Muscle of back (tissue), 11 donors: Measurements from ENCODE around the gene IRF6. TPM values are rescaled to one million over a fixed set of nuclear protein-coding genes. Genes with fewer than 3 reads are reported as not detected.

Source experiments
- DNase-seq, 3 donors: peaks; one replicate each; pipeline versions ENCODE4 v3.0.0 to v3.0.0-alpha.2; 2013
- polyA plus RNA-seq, 10 donors: library from polyadenylated mRNA; unstranded; fragments of 120-200 nt; gene quantifications; one replicate each; pipeline ENCODE4 v1.2.1, GENCODE V29; 2013; ENCODE audit not compliant: insufficient read length in 10 of 10

IRF6 gene
- polyA plus RNA-seq, 10 donors, result 0.43 to 11.3 (median 0.73) TPM

DNA sequence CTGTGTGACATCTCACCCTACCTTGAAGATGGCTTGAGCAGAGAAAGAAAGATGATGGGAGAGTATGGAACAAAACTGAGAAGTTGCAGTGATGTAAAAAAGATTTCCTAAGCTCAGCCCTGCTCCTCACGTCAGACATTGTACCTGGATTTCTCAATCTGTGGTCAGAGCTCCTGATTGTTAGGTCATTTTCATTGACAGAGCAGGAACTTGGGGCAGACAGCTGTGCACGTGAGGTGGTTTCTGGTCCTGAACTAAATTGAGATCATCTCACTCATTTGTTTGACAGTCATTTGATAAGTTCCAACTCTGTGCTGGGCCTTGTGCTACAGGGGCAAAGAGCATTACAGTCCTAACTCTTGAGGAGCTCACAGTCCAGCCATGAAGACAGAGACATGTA, 39.9 kb downstream of the IRF6 start:
- DNase-seq, result no peak

DNA sequence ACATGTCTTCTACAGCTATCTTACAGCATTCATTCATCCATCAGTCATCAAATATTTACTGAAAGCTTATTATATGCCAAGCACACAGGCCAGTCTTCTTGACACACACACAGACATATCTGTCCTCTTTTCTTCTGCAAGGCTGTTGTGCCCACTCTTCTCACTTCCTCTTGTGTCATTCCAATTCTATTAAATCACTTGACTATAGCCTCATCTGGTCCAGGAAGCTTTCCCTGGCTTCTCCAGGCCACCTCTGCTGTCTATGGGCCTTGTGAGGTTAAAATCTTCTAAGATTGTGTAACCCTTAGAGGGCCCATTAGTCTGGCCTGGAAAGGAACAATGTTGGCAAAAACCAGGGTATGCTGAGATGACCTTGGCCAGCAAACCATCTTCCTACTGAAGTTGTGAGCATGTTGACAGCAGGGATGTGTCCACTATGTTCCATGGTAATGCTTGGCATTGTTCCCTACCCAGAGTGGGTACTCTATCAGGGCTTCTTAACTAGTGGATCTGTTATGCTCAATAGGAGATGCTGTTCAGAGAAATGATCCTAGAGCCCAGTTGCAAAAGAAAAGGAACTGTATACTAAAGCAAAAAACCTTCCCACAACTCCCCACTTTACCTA, 44.8 kb downstream of the IRF6 start:
- DNase-seq, result no peak

DNA sequence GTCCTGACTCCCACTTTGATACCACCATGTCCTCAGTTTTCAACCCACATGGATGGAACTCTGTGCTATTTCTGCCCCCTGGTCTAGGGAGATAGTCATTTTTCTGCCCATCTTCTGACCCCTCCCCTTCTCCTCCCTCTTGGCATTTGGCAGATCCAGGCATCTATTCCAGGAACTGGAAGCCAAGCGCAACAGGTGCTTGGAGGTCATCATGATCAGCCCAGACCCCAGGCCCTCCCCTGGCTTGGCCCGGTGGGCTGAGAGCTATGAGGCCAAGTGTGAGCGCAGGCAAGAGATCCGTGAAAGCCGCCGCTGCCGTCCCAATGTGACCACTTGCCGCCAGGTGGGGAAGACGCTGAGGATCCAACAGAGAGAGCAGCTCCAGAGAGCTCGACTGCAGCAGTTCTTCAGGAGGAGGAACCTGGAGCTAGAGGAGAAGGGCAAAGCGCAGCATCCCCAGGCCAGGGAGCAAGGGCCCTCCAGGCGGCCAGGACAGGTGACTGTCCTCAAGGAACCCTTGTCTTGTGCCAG, 46.0 kb downstream of the IRF6 start:
- DNase-seq, result peak in 1 of 3 donors; percentile 18

DNA sequence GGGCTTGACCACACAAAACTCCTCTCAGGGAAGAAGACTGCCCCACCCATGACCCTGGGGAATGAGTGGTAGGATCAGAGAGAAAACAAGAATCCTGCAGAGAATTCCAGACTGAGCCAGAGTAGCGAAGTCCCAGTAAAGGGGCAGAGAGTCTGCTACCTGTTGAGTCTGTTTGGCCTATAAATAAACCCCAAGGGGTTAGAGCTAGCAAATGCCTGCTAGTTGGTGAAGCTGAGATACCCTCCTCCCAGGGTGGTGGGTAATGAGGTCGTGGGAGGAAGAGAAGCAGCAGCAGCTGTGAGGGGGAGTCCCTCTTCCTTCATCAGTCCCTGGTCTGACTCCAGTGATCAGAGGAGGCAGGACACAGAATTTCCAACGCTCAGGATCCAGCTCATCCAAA, 47.5 kb downstream of the IRF6 start:
- DNase-seq, result no peak

DNA sequence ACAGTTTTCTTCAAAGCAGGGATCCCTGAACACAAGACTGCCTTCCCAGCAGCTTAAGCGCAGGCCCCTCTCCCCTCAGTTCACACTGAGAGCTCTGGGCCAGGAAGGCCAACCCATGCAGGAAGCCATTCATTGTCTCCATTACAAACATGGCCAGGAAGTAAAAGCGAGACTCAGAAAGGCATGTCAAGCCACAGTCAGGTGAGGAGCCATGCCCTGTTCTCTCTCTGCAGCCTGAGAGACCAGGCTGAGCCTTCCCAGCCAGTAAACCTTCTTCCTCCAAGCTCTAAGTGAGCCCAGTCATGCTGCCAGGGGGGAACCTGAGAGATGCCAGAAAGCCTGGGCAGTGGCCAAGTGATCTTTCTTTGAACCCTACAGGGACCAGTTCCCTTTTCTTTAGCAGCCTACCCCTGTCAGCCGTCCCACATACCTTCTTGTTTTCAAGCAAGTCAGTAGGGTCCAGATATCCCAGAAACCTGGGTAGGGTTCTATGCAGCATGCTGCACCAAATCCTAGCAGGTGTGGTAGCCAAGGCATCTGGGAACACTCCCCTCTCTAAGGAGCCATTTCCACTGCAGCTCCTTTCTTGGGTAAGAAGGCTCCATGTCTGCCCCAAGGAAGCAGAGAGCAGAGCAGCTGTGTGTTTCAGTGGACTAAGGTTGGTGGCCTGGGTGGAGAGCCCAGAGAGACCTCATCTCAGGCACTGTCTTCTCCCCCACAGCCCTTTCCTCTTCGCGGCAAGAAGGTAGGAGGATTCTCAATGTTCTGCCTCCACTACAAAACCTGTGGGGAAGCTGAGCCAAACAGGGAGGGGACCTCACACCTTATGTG, 49.1 kb downstream of the IRF6 start:
- DNase-seq, result no peak

DNA sequence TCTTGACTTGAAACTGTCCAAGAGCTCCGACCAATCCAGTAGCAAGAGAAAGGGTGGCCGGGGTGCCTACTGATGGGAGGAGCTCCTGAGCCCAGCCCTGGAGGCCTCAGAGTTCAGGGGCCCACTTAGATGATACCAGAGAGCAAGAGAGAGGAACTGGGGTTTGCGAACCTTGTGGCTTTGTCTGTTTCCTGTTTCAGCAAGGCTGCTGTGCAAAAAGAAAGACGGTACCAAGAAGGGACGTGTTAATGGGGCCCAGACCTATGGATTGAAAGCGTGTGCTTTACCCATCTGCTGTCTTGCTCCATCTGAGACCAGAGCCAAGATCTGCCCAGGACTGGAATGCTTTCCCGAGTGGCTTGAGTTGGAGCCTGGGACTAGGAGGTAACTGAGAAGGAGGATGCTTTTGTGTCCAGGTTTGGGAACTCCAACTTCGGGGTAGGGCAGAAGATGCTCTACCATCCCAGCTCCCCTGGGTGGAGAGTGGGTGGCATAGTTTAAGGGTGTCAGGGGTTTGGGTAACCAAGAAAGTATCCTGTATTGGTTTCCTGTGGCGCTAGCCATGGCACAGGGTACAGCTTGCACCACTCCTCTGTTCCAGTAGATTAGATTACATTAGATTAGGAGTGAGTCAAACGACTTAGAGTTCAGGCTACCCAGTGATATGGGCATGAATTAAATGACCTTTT, 49.9 kb downstream of the IRF6 start, which contains the start of gene TRAF3IP3:
TSS of gene TRAF3IP3 (plus strand) at position 128 of the 689 bp plus-strand sequence. CDS start 3,987 bp downstream, outside the sequence.
- peak in 1 of 3 donors; percentile 32 for DNase-seq

DNA sequence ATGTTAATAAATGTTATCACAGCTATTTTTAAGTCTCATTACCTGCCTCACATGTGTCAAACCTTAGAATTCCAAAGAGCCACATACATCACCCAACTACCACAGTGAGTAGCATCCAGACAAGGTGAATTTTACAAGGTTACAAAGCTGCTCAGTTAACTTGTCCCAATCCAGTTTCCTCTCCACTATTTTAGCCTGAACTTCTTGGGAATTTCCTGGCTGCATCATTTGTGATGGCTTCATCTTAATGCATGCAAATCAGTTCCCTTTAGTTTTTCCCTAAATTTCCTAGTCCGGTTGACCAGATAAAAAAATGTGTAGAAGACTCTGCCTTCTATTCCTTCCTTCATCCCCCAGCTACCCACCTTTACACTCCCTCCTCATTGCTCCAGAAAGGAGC, 50.7 kb downstream of the IRF6 start:
- DNase-seq, result no peak

DNA sequence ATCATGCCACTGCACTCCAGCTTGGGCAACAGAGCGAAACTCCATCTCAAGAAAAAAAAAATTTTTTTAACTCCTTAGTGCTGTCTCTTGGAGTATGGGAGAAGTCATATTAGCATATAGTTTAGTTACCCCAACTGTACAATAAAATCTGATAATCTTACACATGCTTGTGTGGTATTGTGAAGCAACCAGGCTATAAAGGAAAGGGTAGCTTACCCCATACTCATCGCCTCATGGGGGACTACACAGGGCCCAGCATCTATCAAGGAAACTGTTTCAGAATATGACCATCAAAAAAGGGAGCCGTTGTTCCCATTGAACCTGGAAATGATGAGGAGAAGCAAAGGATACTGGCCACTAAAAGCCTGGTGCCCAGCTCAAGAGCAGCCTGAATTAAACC, 53.1 kb downstream of the IRF6 start:
- DNase-seq, result no peak

DNA sequence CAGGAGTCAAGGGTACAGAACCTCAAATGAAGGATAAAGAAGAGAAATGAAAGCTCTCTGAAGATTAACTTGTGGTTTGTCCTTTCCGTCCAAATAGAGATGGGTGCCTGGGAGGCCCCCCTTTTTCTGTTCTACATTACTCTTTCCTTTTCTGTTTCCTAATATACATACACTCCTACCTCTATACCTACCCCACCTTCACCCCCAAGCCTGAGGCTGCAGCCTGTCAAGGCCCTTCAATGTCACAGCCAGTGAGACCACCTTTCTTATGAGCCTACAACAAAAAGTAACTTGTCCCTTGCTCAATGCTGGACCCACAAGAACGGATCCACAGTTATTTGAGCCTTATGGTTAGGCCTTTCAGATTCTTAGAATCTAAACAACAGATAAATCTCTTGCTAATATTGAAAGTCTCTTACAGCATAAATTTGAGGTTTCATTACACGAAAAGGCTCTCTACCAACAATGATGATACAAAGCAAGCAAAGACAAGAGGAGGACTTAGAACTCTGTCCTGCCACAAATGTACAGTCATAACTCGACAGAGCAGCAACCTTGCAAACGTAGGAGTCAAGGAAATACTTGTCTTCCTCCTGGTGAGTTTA, 54.2 kb downstream of the IRF6 start:
- DNase-seq, result no peak

DNA sequence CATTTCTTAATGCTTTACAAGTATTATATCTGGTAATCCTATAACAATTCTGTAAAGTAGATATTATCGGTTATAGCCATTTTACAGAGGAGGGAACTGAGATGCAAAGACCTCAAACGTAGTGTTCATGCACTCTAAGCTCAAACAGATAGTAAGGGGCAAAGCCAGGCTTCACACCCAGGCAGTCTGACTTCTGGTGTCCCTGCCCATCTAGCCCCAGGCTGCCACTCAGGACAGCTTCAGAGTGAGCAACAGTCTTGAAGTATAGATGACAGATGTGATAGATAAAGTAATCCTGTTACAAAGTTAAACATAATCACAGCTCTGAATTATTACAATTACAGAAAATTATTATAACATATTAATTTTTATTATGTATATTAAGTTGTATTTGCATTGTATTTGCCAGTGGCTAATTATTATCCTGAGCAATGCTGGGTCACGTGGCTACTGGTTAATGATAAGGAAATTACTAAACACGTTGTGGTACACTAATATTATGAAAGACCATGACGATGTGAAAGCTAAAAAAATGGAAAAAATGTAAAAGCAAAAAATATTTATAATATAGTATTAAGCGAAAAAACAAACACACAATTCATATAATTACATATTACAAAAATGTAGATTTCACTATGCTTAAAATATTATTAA, 56.1 kb downstream of the IRF6 start:
- no peak for DNase-seq

DNA sequence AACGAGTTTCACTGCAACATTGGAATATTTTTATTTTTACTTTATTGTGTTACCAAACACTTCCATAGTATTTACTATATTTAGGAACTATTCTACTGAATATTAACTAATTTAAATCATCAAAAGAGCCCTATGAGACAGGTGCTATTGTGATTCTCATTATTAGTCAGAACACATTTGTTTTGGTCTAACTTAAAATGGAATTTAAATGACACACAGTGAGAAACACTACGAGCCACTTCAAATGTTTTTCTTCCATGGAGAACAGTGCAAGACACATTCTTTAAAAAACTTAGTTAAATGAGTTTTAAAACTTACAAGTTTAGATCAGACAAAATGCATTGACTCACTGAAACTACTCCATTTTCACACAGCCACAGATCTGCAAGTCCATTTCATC, 56.7 kb downstream of the IRF6 start:
- DNase-seq, result no peak

DNA sequence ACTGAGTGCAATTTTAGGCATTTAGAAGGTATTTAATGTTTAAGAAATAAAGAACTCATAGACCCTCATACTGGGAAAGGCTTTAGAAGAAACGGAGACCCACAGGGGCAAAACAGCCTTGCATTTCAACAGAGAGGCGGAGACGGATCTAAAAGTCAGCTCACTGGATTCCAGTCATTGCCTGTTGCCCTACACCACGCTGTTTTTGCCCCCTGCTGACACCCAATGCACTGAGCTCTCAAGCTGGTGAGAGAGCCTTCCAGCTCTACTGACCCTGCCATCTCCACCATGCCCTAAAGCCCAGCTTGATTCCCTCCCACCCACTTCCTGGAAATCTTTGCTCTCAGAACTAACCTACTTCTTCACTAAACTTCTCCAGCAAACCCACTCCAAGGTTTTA, 57.3 kb downstream of the IRF6 start:
- no peak for DNase-seq

DNA sequence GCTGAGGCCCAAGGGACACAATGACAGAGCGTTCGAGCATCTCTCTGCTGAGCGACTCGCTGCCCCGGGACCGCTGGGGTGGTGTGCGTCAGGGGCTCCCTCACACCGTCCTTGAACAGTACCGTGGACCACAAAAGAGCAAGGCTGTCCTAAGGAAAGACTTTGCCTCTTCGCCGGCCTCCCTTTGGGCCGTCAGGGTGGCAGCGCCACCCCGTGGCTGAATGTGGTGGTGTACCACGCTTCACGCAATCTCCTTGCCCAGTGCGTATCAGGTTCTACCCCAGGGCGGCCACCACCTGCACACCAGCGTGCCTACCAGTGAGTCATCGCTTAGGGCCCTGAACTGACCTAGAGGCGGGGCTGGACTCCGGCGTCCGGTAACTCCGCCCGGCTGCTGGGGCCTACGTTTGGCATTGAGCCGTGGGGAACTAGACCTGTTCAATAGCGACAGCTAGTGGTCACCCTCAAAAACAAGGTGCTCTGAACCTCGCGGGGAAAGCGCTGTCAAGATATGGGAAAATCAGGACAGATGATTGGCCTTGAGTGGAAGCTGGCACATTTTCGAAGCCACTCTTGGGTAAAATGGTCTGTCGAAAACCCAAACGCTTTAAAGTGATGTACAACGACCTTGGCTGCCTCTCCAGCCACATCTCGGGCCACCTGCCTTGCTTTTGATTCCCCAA, 58.2 kb downstream of the IRF6 start:
- peak; percentile 75 to 89 (median 84) for DNase-seq

DNA sequence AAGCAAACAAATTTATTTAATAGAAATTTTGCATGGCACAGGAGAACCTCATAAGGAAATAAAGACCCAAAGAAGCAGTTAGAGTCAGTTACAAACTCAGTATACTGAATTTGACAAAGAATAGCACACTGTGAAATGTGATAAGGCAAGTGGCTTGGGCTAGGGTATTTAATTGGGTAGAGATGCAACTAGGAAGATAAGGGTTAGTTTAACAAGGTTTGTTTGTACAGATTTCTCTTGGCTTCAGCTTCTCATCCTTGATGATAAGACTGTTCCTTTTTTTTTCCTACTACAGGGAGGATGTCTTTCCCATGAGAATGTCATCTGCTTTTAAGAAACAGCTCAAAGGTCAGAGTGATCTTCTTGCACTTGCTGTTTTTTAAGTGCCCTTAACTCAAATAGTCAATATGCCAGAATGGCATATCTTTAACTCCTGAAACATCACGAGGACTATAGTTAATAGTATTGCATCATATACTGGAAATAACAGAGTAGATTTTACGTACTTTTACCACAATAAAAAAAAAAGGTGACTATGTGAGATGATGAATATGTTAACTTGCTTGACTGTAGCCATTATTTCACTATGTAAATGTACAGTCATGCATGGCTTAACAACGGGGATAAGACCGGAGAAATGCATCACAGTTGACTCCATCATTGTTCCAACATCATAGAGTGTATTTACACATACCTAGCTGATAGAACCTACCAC, 59.3 kb downstream of the IRF6 start:
- DNase-seq, result no peak

DNA sequence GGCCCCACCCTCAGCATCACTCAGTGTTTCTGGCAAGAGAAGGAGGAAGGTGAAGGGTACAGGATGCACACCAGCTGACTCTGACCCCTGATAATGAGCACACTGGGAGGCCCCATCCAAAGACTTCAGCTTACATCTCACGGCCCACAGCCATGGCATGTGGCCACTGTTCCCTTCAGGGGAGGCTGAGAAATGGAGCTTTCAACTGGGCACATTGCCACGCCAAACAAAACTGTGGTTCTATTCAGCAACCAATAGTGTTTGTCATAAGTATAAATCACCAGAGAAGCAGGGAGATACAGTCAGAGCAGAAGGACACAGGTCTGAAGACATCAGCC, 62.8 kb downstream of the IRF6 start:
- peak in 1 of 3 donors; percentile 38 for DNase-seq

DNA sequence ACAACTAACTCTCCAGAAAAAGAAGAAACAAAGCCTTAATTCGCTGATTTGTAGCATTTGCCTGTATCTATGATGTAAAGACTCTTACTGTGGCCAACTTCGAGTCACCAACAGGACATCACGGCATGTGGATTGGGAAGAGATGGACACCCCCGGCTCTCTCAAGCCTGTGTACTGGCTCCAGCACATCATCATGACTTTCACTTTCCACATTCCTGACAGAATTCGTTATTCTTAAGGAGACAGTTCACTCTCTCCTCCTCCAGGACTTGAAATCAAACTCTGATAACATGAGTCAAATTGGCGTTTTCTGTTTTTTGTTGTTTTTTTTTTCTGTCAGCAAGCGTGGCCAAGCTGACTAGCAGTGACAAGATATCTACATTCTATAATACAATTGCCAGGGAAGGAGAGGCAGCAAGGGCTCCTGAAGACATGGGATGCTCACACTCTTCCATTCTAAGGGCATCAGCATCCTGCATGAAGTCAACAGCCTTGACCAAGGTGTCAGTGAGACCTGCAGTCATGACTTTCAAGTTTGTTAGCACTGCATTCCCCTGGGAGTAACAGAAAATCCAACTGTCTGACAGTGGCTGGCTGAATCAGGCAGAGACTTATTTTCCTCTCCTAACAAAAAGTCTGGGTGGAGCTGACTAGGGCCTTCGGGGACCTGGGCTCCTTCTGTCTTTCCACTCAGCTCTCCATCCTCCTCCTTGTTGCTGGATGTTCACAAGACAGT, 63.4 kb downstream of the IRF6 start:
- peak; percentile 27 to 42 (median 34) for DNase-seq

DNA sequence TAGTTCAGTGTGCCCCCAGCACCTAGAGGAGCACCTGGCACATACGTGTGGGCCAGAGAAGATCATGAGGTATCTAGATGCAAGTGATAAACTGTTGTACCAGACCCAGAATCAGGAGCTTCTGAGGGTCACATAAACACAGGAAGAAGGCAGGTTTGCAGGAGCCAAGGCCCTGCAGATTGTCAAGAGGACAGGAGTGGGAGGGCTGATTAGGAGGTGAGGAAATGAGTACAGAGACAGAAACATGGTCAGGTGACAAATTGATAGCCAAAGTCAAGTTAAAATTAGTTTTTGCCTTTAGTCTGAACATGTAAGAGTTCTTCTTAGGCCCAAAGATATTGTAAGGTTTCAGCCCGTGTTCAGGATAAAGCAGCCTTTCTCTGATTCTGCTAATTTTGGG, 64.1 kb downstream of the IRF6 start:
- DNase-seq, result no peak

DNA sequence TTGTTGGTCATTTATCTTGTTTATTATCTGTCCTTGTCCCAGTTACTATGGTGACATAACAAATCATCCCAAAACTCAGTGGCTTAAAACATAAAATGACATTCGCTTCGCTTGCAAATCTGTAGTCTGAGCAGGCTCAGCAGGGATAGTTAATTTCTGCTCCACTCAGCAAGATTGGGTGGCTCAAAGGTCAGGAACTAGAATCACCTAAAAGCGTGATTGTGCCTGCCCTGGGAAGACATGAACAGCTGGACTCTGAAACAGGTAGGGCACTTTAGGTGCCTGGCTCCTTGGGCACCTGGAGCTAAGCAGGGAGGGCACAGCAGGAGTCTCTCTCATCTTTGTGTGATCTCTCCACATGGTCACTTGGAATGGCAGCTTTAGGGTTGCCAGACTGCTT, 64.7 kb downstream of the IRF6 start:
- no peak for DNase-seq

DNA sequence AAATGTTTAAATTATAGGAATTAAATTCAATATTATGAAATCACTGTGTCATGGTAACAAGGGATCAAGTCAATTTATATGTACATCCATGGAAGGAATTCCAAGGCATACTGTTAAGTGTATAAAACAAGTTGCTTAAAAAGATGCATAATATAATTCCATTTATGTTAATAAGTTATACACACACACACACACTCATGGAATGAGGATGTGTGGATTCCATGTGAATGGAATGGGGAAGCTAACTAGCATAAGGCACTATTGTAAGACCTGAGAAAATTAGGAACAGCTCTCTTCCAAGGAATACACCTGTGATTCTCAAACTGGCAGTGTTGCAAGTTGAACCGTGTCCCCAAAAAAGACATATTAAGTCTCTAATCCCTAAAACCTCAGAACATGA, 67.7 kb downstream of the IRF6 start:
- DNase-seq, result no peak

DNA sequence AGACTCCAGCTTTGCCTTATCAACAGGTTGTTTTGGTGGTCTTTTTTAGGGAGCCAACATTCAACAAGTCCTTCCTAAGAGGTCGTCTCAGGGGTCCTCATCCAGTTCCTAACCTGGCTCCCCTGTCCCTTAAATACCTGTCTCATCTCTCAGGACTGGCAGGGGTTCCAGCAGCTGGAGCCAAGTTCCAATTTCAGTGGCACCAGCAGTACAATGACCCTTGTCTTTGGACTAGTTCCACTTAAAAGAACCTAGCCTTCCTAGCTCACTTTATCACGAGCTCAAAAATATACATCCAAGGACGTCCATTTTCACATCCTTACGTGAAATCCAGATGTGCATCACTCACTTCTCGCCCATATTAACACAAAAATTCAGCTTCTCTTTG, 68.8 kb downstream of the IRF6 start:
- no peak for DNase-seq
